H9 (cell line): ENCODE data around the gene MXD4. TPM values are rescaled to one million over a fixed set of nuclear protein-coding genes. Genes with fewer than 3 reads are reported as not detected.

Experiments used
- DNase-seq: peaks from one replicate; pipeline ENCODE4 v3.0.0-alpha.2; 2017
- H2AFZ ChIP-seq: one replicate; pipeline ENCODE4 v1.6.1; 2013; ENCODE audit warnings: mild to moderate bottlenecking, low read length, control low read depth, moderate library complexity
- H2AK5ac ChIP-seq: 2 replicates; pipeline ENCODE4 v1.6.1; 2013; ENCODE audit warnings: low read length, control low read depth, mixed read lengths; ENCODE audit not compliant: insufficient read length
- H2BK120ac ChIP-seq: one replicate; pipeline ENCODE4 v1.6.1; 2013; ENCODE audit warnings: low read depth, mild to moderate bottlenecking, low read length, control low read depth, inconsistent platforms; ENCODE audit not compliant: poor library complexity, severe bottlenecking
- H2BK12ac ChIP-seq: 2 replicates; pipeline ENCODE4 v1.6.1; 2013; ENCODE audit warnings: low read length, control low read depth, mixed read lengths, low read depth; ENCODE audit not compliant: insufficient read length
- H2BK15ac ChIP-seq: 2 replicates; pipeline ENCODE4 v1.6.1; 2013; ENCODE audit warnings: low read depth, low read length, control low read depth
- H2BK20ac ChIP-seq: one replicate; pipeline ENCODE4 v1.6.1; 2013; ENCODE audit warnings: low read depth, mild to moderate bottlenecking, low read length, control low read depth, inconsistent platforms; ENCODE audit not compliant: poor library complexity, severe bottlenecking
- H2BK5ac ChIP-seq: 2 replicates; pipeline ENCODE4 v1.6.1; 2013; ENCODE audit warnings: low read length, control low read depth, mixed read lengths; ENCODE audit not compliant: insufficient read length
- H3K14ac ChIP-seq: 2 replicates; pipeline ENCODE4 v1.6.1; 2013; ENCODE audit warnings: low read length, control low read depth; ENCODE audit not compliant: insufficient read depth
- H3K18ac ChIP-seq: 2 replicates; pipeline ENCODE4 v1.6.1; 2013; ENCODE audit warnings: low read depth, mild to moderate bottlenecking, mixed read lengths, low read length, control low read depth; ENCODE audit not compliant: insufficient read length
- H3K23ac ChIP-seq: 2 replicates; pipeline ENCODE4 v1.6.1; 2013; ENCODE audit warnings: low read length, control low read depth, mixed read lengths, low read depth; ENCODE audit not compliant: insufficient read length
- H3K23me2 ChIP-seq: 2 replicates; pipeline ENCODE4 v1.6.1; 2013; ENCODE audit warnings: low read depth, mild to moderate bottlenecking, mixed read lengths, low read length, control low read depth; ENCODE audit not compliant: insufficient read length, poor library complexity, severe bottlenecking
- H3K27ac ChIP-seq: 2 replicates; pipeline ENCODE4 v1.5.1; 2013; ENCODE audit warnings: low read length, control low read depth, mixed read lengths, low read depth; ENCODE audit not compliant: insufficient read length
- H3K27me3 ChIP-seq: 2 replicates; pipeline ENCODE4 v1.6.1; 2013; ENCODE audit warnings: low read length, control low read depth, inconsistent platforms; ENCODE audit not compliant: insufficient read depth
- H3K4ac ChIP-seq: 2 replicates; pipeline ENCODE4 v1.6.1; 2013; ENCODE audit warnings: low read depth, mild to moderate bottlenecking, control low read depth, inconsistent platforms, low read length, moderate library complexity
- H3K4me1 ChIP-seq: 2 replicates; pipeline ENCODE4 v1.6.1; 2013; ENCODE audit warnings: low read length, control low read depth, inconsistent platforms; ENCODE audit not compliant: insufficient read depth
- H3K4me2 ChIP-seq: 2 replicates; pipeline ENCODE4 v1.6.1; 2013; ENCODE audit warnings: low read length, control low read depth, mixed read lengths; ENCODE audit not compliant: insufficient read length, insufficient read depth
- H3K56ac ChIP-seq: 2 replicates; pipeline ENCODE4 v1.6.1; 2013; ENCODE audit warnings: low read depth, mild to moderate bottlenecking, mixed read lengths, low read length, control low read depth; ENCODE audit not compliant: insufficient read length
- H3K79me1 ChIP-seq: 2 replicates; pipeline ENCODE4 v1.6.1; 2013; ENCODE audit warnings: low read depth, mild to moderate bottlenecking, moderate library complexity, low read length, control low read depth, inconsistent platforms; ENCODE audit not compliant: insufficient read depth, poor library complexity, severe bottlenecking
- H3K79me2 ChIP-seq: 2 replicates; pipeline ENCODE4 v1.6.1; 2013; ENCODE audit warnings: low read length, control low read depth, inconsistent platforms; ENCODE audit not compliant: insufficient read depth
- H3K9ac ChIP-seq: 2 replicates; pipeline ENCODE4 v1.6.1; 2013; ENCODE audit warnings: low read length, control low read depth, mixed read lengths; ENCODE audit not compliant: insufficient read length; ENCODE audit errors: extremely low read depth
- H3K9me3 ChIP-seq: one replicate; pipeline ENCODE4 v1.6.1; 2013; ENCODE audit warnings: low read depth, low read length, inconsistent platforms; ENCODE audit not compliant: control insufficient read depth
- H3T11ph ChIP-seq: one replicate; pipeline ENCODE4 v1.6.1; 2013; ENCODE audit warnings: mild to moderate bottlenecking, low read length, control low read depth, inconsistent platforms
- H4K20me1 ChIP-seq: one replicate; pipeline ENCODE4 v1.6.1; 2013; ENCODE audit not compliant: control insufficient read depth, insufficient read length, insufficient read depth
- H4K5ac ChIP-seq: 2 replicates; pipeline ENCODE4 v1.6.1; 2013; ENCODE audit warnings: low read depth, mild to moderate bottlenecking, mixed read lengths, low read length, control low read depth; ENCODE audit not compliant: insufficient read length
- H4K8ac ChIP-seq: replicated peaks from 2 replicates; pipeline ENCODE4 v1.6.1; 2013; ENCODE audit warnings: low read length, control low read depth, mixed read lengths, low read depth; ENCODE audit not compliant: insufficient read length
- H4K91ac ChIP-seq: 2 replicates; pipeline ENCODE4 v1.6.1; 2013; ENCODE audit warnings: low read depth, mild to moderate bottlenecking, moderate library complexity, mixed read lengths, low read length, control low read depth; ENCODE audit not compliant: insufficient read length
- H3K27ac Mint-ChIP-seq, 3 experiments: 2 replicates in 2 of 3; 3 replicates in 1 of 3; pipeline ENCODE4 v1.8.0; 2020 to 2021; ENCODE audit warnings: mixed read lengths in 3 of 3, mild to moderate bottlenecking in 1 of 3, moderate library complexity in 1 of 3
- H3K27me3 Mint-ChIP-seq: 2 replicates; pipeline ENCODE4 v1.8.0; 2021; ENCODE audit warnings: low read depth, mild to moderate bottlenecking, moderate library complexity, mixed read lengths
- H3K36me3 Mint-ChIP-seq, 3 experiments: 2 replicates in 2 of 3; 3 replicates in 1 of 3; pipeline ENCODE4 v1.8.0; 2020 to 2021; ENCODE audit warnings: low read depth in 3 of 3, mixed read lengths in 3 of 3; ENCODE audit not compliant: insufficient read depth in 1 of 3
- H3K4me1 Mint-ChIP-seq, 2 experiments: 2 replicates each; pipeline ENCODE4 v1.8.0; 2020; ENCODE audit warnings: mixed read lengths in 2 of 2
- H3K4me3 Mint-ChIP-seq, 2 experiments: 2 replicates in 1 of 2; 3 replicates in 1 of 2; pipeline ENCODE4 v1.8.0; 2020 to 2021; ENCODE audit warnings: mild to moderate bottlenecking in 2 of 2, mixed read lengths in 2 of 2, moderate library complexity in 1 of 2
- H3K9me3 Mint-ChIP-seq, 2 experiments: 2 replicates in 1 of 2; 3 replicates in 1 of 2; pipeline ENCODE4 v1.8.0; 2020; ENCODE audit warnings: mild to moderate bottlenecking in 2 of 2, mixed read lengths in 2 of 2, moderate library complexity in 1 of 2
- WGBS: extraction: QIAGEN DNeasy Blood & Tissue Kit; methylation state at CpG from one replicate; pipeline ENCODE4 v1.1.7; 2013; ENCODE audit warnings: missing lambda C conversion rate, low lambda C conversion rate, mixed read lengths; ENCODE audit not compliant: insufficient read length; ENCODE audit errors: extremely low coverage; 5-methylcytosine and 5-hydroxymethylcytosine counted together
- total RNA-seq: library from RNA; stranded (reverse); gene quantifications from 2 replicates; pipeline ENCODE4 v1.2.1, GENCODE V29; 2021
- TF ChIP-seq, protein P1 (sequence below): fragments of 200-600 bp; sonication (generic); conservative IDR thresholded peaks from 3 replicates; pipeline ENCODE4 v1.8.0; 2021; ENCODE audit warnings: antibody characterized with exemption, mild to moderate bottlenecking

The MXD4 gene
- total RNA-seq, 1 experiment from 2014 or later = 24.1 TPM

DNA sequence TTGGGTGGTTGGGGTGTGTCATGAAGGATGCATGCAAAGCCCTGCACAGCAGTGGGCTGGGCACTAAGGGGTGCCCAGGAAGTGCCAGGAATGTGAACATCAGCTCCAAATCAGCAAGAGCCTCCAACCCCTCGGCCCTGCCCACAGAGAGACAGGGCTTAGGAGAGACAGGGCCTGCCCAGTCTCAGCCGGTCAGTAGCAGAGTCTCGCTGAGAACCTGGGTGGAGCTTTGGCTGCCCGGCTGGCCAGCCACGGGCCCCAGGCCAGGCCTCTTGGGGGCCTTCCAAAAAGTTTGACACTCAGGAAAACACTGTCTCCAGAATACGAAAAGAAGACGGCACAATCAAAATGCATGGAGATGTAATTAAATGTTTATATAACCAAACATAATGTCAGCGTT, 4.3 kb upstream of the MXD4 start:
- Histone ChIP-seq H2BK20ac (no peak overlapping the region), H3K14ac (no peak overlapping the region), H4K5ac (no peak overlapping the region), H3K4ac (no peak overlapping the region), H3K9me3 (no peaks in the 10 kb centered on the region), H3T11ph (no peak overlapping the region), H2BK5ac (no peak overlapping the region), H3K79me2 (no peaks in the 10 kb centered on the region), H3K4me1 (peaks cover 2% of the 10 kb centered on the region; the same call in 1 of the 2 replicates), H4K8ac (no peak overlapping the region), H2AFZ (no peak overlapping the region), H3K79me1 (no peaks in the 10 kb centered on the region), H2BK15ac (no peak overlapping the region), H3K18ac (no peak overlapping the region), H3K9ac (no peak overlapping the region), H2AK5ac (no peak overlapping the region), H3K23ac (no peak overlapping the region), H4K91ac (no peak overlapping the region), H3K27me3 (no peaks in the 10 kb centered on the region), H3K27ac (no peak overlapping the region), H2BK120ac (no peak overlapping the region), H2BK12ac (no peak overlapping the region), H3K23me2 (peaks cover 1% of the 10 kb centered on the region), H3K56ac (no peak overlapping the region), H3K4me2 (no peak overlapping the region), H4K20me1 (no peaks in the 10 kb centered on the region)
- Mint-ChIP-seq H3K36me3 (no peaks in the 10 kb centered on the region), H3K4me1 (peaks cover 15 to 24% of the 10 kb centered on the region in 2 experiments), H3K9me3 (no peaks in the 10 kb centered on the region), H3K4me3 (no peak overlapping the region), H3K27ac (no peak overlapping the region), H3K27me3 (no peaks in the 10 kb centered on the region)
- no CpG with 5 or more reads among the region's 8 CpGs for WGBS
- TF ChIP-seq, protein P1, sequence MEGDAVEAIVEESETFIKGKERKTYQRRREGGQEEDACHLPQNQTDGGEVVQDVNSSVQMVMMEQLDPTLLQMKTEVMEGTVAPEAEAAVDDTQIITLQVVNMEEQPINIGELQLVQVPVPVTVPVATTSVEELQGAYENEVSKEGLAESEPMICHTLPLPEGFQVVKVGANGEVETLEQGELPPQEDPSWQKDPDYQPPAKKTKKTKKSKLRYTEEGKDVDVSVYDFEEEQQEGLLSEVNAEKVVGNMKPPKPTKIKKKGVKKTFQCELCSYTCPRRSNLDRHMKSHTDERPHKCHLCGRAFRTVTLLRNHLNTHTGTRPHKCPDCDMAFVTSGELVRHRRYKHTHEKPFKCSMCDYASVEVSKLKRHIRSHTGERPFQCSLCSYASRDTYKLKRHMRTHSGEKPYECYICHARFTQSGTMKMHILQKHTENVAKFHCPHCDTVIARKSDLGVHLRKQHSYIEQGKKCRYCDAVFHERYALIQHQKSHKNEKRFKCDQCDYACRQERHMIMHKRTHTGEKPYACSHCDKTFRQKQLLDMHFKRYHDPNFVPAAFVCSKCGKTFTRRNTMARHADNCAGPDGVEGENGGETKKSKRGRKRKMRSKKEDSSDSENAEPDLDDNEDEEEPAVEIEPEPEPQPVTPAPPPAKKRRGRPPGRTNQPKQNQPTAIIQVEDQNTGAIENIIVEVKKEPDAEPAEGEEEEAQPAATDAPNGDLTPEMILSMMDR = no peak
- no peak for DNase-seq
